Ishikawa (cell line): ENCODE results near the gene ADD3.

Experiments
- CEBPB ChIP-seq: IDR thresholded peaks from 2 replicates; pipeline ENCODE4 v1.6.1; 2012
- EGR1 ChIP-seq: IDR thresholded peaks from 2 replicates; pipeline ENCODE4 v1.6.1; 2012
- EP300 ChIP-seq: IDR thresholded peaks from 2 replicates; pipeline ENCODE4 v1.6.1; 2012; ENCODE audit warnings: borderline replicate concordance
- FOXM1 ChIP-seq: IDR thresholded peaks from 2 replicates; pipeline ENCODE4 v1.6.1; 2012; ENCODE audit warnings: low read depth, borderline replicate concordance
- RAD21 ChIP-seq: IDR thresholded peaks from 2 replicates; pipeline ENCODE4 v1.6.1; 2012; ENCODE audit warnings: low read depth
- TEAD4 ChIP-seq: IDR thresholded peaks from 2 replicates; pipeline ENCODE4 v1.6.1; 2012
- YY1 ChIP-seq: IDR thresholded peaks from 2 replicates; pipeline ENCODE4 v1.6.1; 2012; ENCODE audit warnings: low read depth
- TF ChIP-seq, protein P1 (sequence below): IDR thresholded peaks from 2 replicates; pipeline ENCODE4 v1.6.1; 2012; ENCODE audit warnings: low read depth, mild to moderate bottlenecking
- TF ChIP-seq, protein P2 (sequence below): IDR thresholded peaks from 2 replicates; pipeline ENCODE4 v1.6.1; 2012

- TF ChIP-seq, protein P1, sequence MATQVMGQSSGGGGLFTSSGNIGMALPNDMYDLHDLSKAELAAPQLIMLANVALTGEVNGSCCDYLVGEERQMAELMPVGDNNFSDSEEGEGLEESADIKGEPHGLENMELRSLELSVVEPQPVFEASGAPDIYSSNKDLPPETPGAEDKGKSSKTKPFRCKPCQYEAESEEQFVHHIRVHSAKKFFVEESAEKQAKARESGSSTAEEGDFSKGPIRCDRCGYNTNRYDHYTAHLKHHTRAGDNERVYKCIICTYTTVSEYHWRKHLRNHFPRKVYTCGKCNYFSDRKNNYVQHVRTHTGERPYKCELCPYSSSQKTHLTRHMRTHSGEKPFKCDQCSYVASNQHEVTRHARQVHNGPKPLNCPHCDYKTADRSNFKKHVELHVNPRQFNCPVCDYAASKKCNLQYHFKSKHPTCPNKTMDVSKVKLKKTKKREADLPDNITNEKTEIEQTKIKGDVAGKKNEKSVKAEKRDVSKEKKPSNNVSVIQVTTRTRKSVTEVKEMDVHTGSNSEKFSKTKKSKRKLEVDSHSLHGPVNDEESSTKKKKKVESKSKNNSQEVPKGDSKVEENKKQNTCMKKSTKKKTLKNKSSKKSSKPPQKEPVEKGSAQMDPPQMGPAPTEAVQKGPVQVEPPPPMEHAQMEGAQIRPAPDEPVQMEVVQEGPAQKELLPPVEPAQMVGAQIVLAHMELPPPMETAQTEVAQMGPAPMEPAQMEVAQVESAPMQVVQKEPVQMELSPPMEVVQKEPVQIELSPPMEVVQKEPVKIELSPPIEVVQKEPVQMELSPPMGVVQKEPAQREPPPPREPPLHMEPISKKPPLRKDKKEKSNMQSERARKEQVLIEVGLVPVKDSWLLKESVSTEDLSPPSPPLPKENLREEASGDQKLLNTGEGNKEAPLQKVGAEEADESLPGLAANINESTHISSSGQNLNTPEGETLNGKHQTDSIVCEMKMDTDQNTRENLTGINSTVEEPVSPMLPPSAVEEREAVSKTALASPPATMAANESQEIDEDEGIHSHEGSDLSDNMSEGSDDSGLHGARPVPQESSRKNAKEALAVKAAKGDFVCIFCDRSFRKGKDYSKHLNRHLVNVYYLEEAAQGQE: no peak
- TF ChIP-seq EP300 (no peak), YY1 (no peak), EGR1 (no peak), FOXM1 (no peak), RAD21 (no peak), TEAD4 (no peak), CEBPB (no peak)
- TF ChIP-seq, protein P2, sequence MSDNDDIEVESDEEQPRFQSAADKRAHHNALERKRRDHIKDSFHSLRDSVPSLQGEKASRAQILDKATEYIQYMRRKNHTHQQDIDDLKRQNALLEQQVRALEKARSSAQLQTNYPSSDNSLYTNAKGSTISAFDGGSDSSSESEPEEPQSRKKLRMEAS: no peak
These were observed 49.0 kb downstream of the ADD3 start for GRCh38 chr10:110056822-110057221.
